Hepatocyte (in vitro differentiated cells): Measurements from ENCODE around the gene KCNC4. TPM values are rescaled to one million over a fixed set of nuclear protein-coding genes. Genes with fewer than 3 reads are reported as not detected.

Source experiments
- DNase-seq: peaks from one replicate; pipeline ENCODE4 v3.0.0-alpha.2; 2016; ENCODE audit warnings: low spot score
- H2AFZ ChIP-seq: fragments of 200-600 bp; sonication (generic); 2 replicates; pipeline ENCODE4 v1.6.0; 2016; ENCODE audit warnings: antibody characterized with exemption, mild to moderate bottlenecking
- H3K27ac ChIP-seq: fragments of 200-600 bp; sonication (generic); 2 replicates; pipeline ENCODE4 v1.5.1; 2016; ENCODE audit warnings: mild to moderate bottlenecking
- H3K27me3 ChIP-seq: fragments of 200-600 bp; sonication (generic); 2 replicates; pipeline ENCODE4 v1.6.1; 2016
- H3K36me3 ChIP-seq: fragments of 200-600 bp; sonication (generic); replicated peaks from 2 replicates; pipeline ENCODE4 v1.5.1; 2016; ENCODE audit warnings: low read depth; ENCODE audit not compliant: insufficient read depth
- H3K4me1 ChIP-seq: fragments of 200-600 bp; sonication (generic); 2 replicates; pipeline ENCODE4 v1.5.1; 2016; ENCODE audit warnings: mild to moderate bottlenecking, moderate library complexity; ENCODE audit not compliant: insufficient read depth
- H3K4me2 ChIP-seq: fragments of 200-600 bp; sonication (generic); 2 replicates; pipeline ENCODE4 v1.6.0; 2016
- H3K4me3 ChIP-seq: fragments of 200-600 bp; sonication (generic); 2 replicates; pipeline ENCODE4 v1.5.1; 2016; ENCODE audit warnings: mild to moderate bottlenecking
- H3K79me2 ChIP-seq: fragments of 200-600 bp; sonication (generic); 2 replicates; pipeline ENCODE4 v1.6.0; 2017; ENCODE audit warnings: mild to moderate bottlenecking
- H3K9me2 ChIP-seq: fragments of 200-600 bp; sonication (generic); replicated peaks from 2 replicates; pipeline ENCODE4 v1.6.0; 2017; ENCODE audit warnings: mild to moderate bottlenecking; ENCODE audit not compliant: insufficient read depth
- H3K9me3 ChIP-seq: fragments of 200-600 bp; sonication (generic); 2 replicates; pipeline ENCODE4 v1.5.1; 2016; ENCODE audit warnings: low read depth, mild to moderate bottlenecking
- H4K20me1 ChIP-seq: fragments of 200-600 bp; sonication (generic); 2 replicates; pipeline ENCODE4 v1.6.0; 2016; ENCODE audit warnings: mild to moderate bottlenecking; ENCODE audit not compliant: insufficient read depth, poor library complexity, severe bottlenecking
- CTCF ChIP-seq: fragments of 200-600 bp; sonication (generic); IDR thresholded peaks from 2 replicates; pipeline ENCODE4 v1.5.1; 2016; ENCODE audit warnings: antibody characterized with exemption, mild to moderate bottlenecking; ENCODE audit not compliant: poor library complexity
- EZH2 ChIP-seq: fragments of 200-600 bp; sonication (generic); IDR thresholded peaks from 2 replicates; pipeline ENCODE4 v1.6.1; 2016; ENCODE audit warnings: antibody characterized with exemption, mild to moderate bottlenecking, borderline replicate concordance
- EZH2phosphoT487 ChIP-seq: fragments of 200-600 bp; sonication (generic); IDR thresholded peaks from one replicate; pipeline ENCODE4 v1.6.1; 2018; ENCODE audit warnings: antibody characterized with exemption, mild to moderate bottlenecking, low read depth, moderate library complexity; ENCODE audit not compliant: unreplicated experiment, severe bottlenecking
- WGBS: methylation state at CpG from one replicate; pipeline ENCODE4 v1.1.6; 2016; ENCODE audit warnings: low lambda C conversion rate; ENCODE audit errors: missing lambda C conversion rate; 5-methylcytosine and 5-hydroxymethylcytosine counted together
- polyA plus RNA-seq: library from polyadenylated mRNA; unstranded; fragments of >200 nt; fragmentation: Nextera tagmentation; extraction: Ambion mirVana; gene quantifications from 2 replicates; pipeline ENCODE4 v1.2.1, GENCODE V29; 2016
- total RNA-seq: library from RNA; depleted of rRNA; stranded (reverse); fragments of >200 nt; gene quantifications from 2 replicates; pipeline ENCODE4 v1.2.3, GENCODE V29; 2014

Gene KCNC4
- total and polyA plus RNA-seq, 2 experiments from 2014 or later: 1.3 to 4.6 TPM

GRCh38 chr1:110235181-110235833 is 25.2 kb downstream of the KCNC4 start:
- Histone ChIP-seq H2AFZ (no peak overlapping the region), H3K36me3 (no peaks in the 10 kb centered on the region), H3K4me1 (peaks cover 12% of the 10 kb centered on the region), H3K9me3 (no peaks in the 10 kb centered on the region), H3K4me2 (no peak overlapping the region), H3K27ac (no peak overlapping the region), H3K27me3 (no peaks in the 10 kb centered on the region), H4K20me1 (no peaks in the 10 kb centered on the region), H3K79me2 (no peaks in the 10 kb centered on the region), H3K4me3 (no peak overlapping the region), H3K9me2 (no peaks in the 10 kb centered on the region)
- WGBS: 64% methylated on average over 12 of the region's 13 CpGs
- TF ChIP-seq CTCF (no peak), EZH2phosphoT487 (no peak), EZH2 (no peak)
- no peak for DNase-seq

- H3K4me2 ChIP-seq: no peak overlapping the region
- H3K27ac ChIP-seq: peak overlapping the region; percentile 50
- H3K4me1 ChIP-seq: peaks cover 12% of the 10 kb centered on the region
- no peak overlapping the region for H2AFZ ChIP-seq
- TF ChIP-seq EZH2phosphoT487 (no peak), CTCF (no peak), EZH2 (no peak)
- no peak overlapping the region for H3K4me3 ChIP-seq
- no peaks in the 10 kb centered on the region for H3K27me3 ChIP-seq
- no peaks in the 10 kb centered on the region for H3K9me3 ChIP-seq
- no peaks in the 10 kb centered on the region for H3K9me2 ChIP-seq
- H3K79me2 ChIP-seq: no peaks in the 10 kb centered on the region
- no peaks in the 10 kb centered on the region for H4K20me1 ChIP-seq
- WGBS: 47% methylated on average over 11 of the region's 11 CpGs
- H3K36me3 ChIP-seq: no peaks in the 10 kb centered on the region
- DNase-seq: peak; percentile 38
Observed at GRCh38 chr1:110235834-110236682, 25.9 kb downstream of the KCNC4 start.

- Histone ChIP-seq H3K4me3 (no peak overlapping the region), H3K36me3 (no peaks in the 10 kb centered on the region), H3K9me2 (no peaks in the 10 kb centered on the region), H3K9me3 (no peaks in the 10 kb centered on the region), H3K4me1 (peaks cover 12% of the 10 kb centered on the region), H4K20me1 (no peaks in the 10 kb centered on the region), H3K4me2 (no peak overlapping the region), H3K27ac (no peak overlapping the region), H3K27me3 (no peaks in the 10 kb centered on the region), H2AFZ (no peak overlapping the region), H3K79me2 (no peaks in the 10 kb centered on the region)
- no peak for DNase-seq
- TF ChIP-seq CTCF (no peak), EZH2 (no peak), EZH2phosphoT487 (no peak)
- 80% methylated on average over 13 of the region's 13 CpGs for WGBS
Observed at GRCh38 chr1:110237386-110238152, 27.5 kb downstream of the KCNC4 start.
